K562 (cell line): ENCODE measurements around the gene KCNQ4. TPM values are rescaled to one million over a fixed set of nuclear protein-coding genes. Genes with fewer than 3 reads are reported as not detected.

Experiments used
- CEBPB ChIP-seq: fragments of 450-650 bp; IDR thresholded peaks from 2 replicates; pipeline ENCODE4 v1.6.1; 2016; ENCODE audit warnings: missing genetic modification characterization, missing compliant biosample characterization
- CTBP1 ChIP-seq: fragments of 450-650 bp; IDR thresholded peaks from 2 replicates; pipeline ENCODE4 v1.6.1; 2016; ENCODE audit warnings: borderline replicate concordance
- GTF2A2 ChIP-seq: IDR thresholded peaks from 2 replicates; pipeline ENCODE4 v1.6.1; 2016; ENCODE audit warnings: mild to moderate bottlenecking, missing genetic modification characterization, missing compliant biosample characterization
- JUND ChIP-seq, 2 experiments: IDR thresholded peaks; 2 replicates in 1 of 2; 3 replicates in 1 of 2; pipeline ENCODE4 v1.6.1; 2011; ENCODE audit warnings: borderline replicate concordance in 2 of 2, low read depth in 2 of 2, low read length in 2 of 2, improper control_type of control experiment in 1 of 2, missing biosample characterization in 1 of 2, missing genetic modification characterization in 1 of 2, missing genetic modification reagents in 1 of 2
- MAFF ChIP-seq: IDR thresholded peaks from 2 replicates; pipeline ENCODE4 v1.6.1; 2012; ENCODE audit warnings: low read length, improper control_type of control experiment
- MCM5 ChIP-seq: fragments of 450-650 bp; IDR thresholded peaks from 2 replicates; pipeline ENCODE4 v1.6.1; 2016; ENCODE audit warnings: low read depth
- MYBL2 ChIP-seq, 2 experiments: fragments of 450-650 bp in 1 of 2; sonication (generic) in 1 of 2; formaldehyde crosslinking in 1 of 2; IDR thresholded peaks; 2 replicates each; pipeline versions ENCODE4 v1.6.1 to v1.8.1; 2017 to 2022; ENCODE audit warnings: borderline replicate concordance in 1 of 2, inconsistent platforms in 1 of 2, low read depth in 1 of 2, mild to moderate bottlenecking in 1 of 2, missing genetic modification reagents in 1 of 2, moderate library complexity in 1 of 2
- NFIC ChIP-seq: fragments of 450-650 bp; IDR thresholded peaks from 2 replicates; pipeline ENCODE4 v1.6.1; 2017; ENCODE audit warnings: mild to moderate bottlenecking, inconsistent platforms
- NFXL1 ChIP-seq: fragments of 450-650 bp; formaldehyde crosslinking; IDR thresholded peaks from 2 replicates; pipeline ENCODE4 v1.4.0; 2021; ENCODE audit warnings: mild to moderate bottlenecking
- POU5F1 ChIP-seq: fragments of 150-350 bp; IDR thresholded peaks from 2 replicates; pipeline ENCODE4 v1.6.1; 2014; ENCODE audit warnings: borderline replicate concordance, low read length, low read depth, mild to moderate bottlenecking; ENCODE audit not compliant: partially characterized antibody
- SUPT5H ChIP-seq: fragments of 450-650 bp; IDR thresholded peaks from 2 replicates; pipeline ENCODE4 v1.6.1; 2016
- TAF7 ChIP-seq: fragments of 450-650 bp; IDR thresholded peaks from 2 replicates; pipeline ENCODE4 v1.6.1; 2016; ENCODE audit warnings: missing genetic modification characterization, missing compliant biosample characterization
- polyA plus RNA-seq, 8 experiments: library from polyadenylated mRNA; depleted of rRNA in 4 of 8; stranded (reverse) in 5 of 8; unstranded in 3 of 8; fragments of >200 nt; fragmentation: Nextera tagmentation in 2 of 8; fragmentation: Illumina TruSeq in 1 of 8; extraction: Ambion mirVana in 2 of 8; extraction: Trizol in 1 of 8; gene quantifications; 2 replicates each; pipeline versions ENCODE4 v1.2.1 to v1.2.3, GENCODE V29; 2011 to 2014; ENCODE audit warnings: inconsistent platforms in 1 of 8, missing spikeins in 1 of 8
- total RNA-seq, 7 experiments: library from RNA; depleted of rRNA in 6 of 7; stranded (reverse); fragments of >200 nt in 6 of 7; fragmentation: Illumina TruSeq in 2 of 7; extraction: Trizol in 2 of 7; gene quantifications; 2 replicates each; pipeline versions ENCODE4 v1.2.1 to v1.2.3, GENCODE V29; 2011 to 2021; ENCODE audit warnings: low replicate concordance in 1 of 7
- TF ChIP-seq, protein P1 (sequence below): fragments of 450-650 bp; conservative IDR thresholded peaks from 2 replicates; pipeline ENCODE4 v1.6.1; 2016; ENCODE audit warnings: missing genetic modification characterization, low read depth, mild to moderate bottlenecking, control low read depth, missing compliant biosample characterization
- TF ChIP-seq, protein P2 (sequence below): fragments of 450-650 bp; IDR thresholded peaks from 2 replicates; pipeline ENCODE4 v1.6.1; 2016
- TF ChIP-seq, protein P3 (sequence below): sonication (generic); formaldehyde crosslinking; IDR thresholded peaks from 2 replicates; pipeline ENCODE4 v1.8.0; 2022; ENCODE audit warnings: mild to moderate bottlenecking, missing genetic modification reagents, borderline replicate concordance
- TF ChIP-seq, protein P4 (sequence below), 2 experiments: IDR thresholded peaks in 1 of 2; conservative IDR thresholded peaks in 1 of 2; 2 replicates each; pipeline ENCODE4 v1.6.1; 2016; ENCODE audit warnings: low read depth in 2 of 2, mild to moderate bottlenecking in 1 of 2, missing compliant biosample characterization in 1 of 2, missing genetic modification characterization in 1 of 2, moderate library complexity in 1 of 2

KCNQ4 gene
- total and polyA plus RNA-seq, 9 of the 15 experiments (the other 6 are each of a cell fraction or from before 2014, with no cell fraction given): 0.07 to 4.1 (median 0.79) TPM

DNA sequence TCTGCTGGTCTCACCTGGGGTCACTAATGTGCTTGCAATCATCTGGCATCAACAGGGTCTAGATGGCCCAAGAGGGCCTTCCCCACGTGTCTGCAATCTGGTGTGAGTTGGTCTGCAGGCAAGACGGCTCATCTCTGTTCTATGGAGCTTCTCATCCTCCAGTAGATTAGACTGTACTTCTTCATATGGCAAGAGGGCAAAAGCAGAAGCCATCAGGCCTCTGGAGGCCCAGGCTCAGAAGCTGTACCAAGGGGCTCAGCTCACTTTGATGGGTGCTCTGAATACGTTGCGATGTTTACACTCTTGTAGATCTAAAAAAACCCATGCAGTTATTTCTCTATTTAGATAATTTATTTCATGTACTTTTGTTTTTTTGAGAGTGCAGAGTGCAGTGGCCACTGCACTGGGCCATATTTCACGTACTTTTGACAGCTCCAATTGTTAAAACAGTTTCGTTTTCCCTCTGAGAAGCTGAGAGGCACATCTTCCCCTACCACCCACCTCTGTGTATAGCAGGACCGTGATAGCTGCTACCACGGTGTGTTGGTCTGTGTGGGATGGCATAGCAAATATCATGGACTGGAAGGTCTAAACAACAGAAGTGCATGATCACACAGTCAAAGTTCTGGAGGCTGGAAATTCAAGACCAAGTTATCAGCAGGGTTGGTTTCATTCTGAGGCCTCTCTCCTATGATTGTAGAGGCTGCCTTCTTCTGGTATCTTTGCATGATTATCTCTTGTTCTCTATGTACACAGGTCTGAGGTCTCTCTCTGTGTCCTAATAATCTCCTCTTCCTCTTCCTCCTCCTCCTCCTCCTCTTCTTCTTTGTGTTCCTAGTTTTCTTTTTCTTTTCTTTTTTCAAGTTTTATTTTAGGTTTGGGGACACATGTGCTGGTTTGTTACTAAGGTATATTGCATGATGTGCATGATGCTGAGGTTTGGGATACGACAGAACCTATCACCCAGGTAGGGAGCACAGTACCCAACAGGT, 61.6 kb downstream of the KCNQ4 start (continued):
- TF ChIP-seq JUND (IDR thresholded peaks at IDR 0.05; ENCODE audit: borderline replicate concordance, low read depth, low read length) (no peak), JUND (tag; IDR thresholded peaks at IDR 0.05; ENCODE audit: borderline replicate concordance, low read depth, low read length) (peak; percentile 43; the same call in 2 of the 3 replicates), POU5F1 (no peak), MAFF (no peak), MYBL2 (IDR thresholded peaks at IDR 0.05; ENCODE audit: low read depth) (no peak), MYBL2 (CRISPR knock-in tag; IDR thresholded peaks at IDR 0.05; ENCODE audit: borderline replicate concordance) (no peak), CTBP1 (peak; percentile 36; the same call in 1 of the 2 replicates), NFXL1 (CRISPR knock-in tag) (no peak), TAF7 (tag) (no peak), NFIC (no peak), SUPT5H (no peak), MCM5 (no peak), GTF2A2 (tag) (no peak), CEBPB (tag) (no peak)
- TF ChIP-seq, protein P1, sequence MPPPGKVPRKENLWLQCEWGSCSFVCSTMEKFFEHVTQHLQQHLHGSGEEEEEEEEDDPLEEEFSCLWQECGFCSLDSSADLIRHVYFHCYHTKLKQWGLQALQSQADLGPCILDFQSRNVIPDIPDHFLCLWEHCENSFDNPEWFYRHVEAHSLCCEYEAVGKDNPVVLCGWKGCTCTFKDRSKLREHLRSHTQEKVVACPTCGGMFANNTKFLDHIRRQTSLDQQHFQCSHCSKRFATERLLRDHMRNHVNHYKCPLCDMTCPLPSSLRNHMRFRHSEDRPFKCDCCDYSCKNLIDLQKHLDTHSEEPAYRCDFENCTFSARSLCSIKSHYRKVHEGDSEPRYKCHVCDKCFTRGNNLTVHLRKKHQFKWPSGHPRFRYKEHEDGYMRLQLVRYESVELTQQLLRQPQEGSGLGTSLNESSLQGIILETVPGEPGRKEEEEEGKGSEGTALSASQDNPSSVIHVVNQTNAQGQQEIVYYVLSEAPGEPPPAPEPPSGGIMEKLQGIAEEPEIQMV (tag): no peak
- TF ChIP-seq, protein P2, sequence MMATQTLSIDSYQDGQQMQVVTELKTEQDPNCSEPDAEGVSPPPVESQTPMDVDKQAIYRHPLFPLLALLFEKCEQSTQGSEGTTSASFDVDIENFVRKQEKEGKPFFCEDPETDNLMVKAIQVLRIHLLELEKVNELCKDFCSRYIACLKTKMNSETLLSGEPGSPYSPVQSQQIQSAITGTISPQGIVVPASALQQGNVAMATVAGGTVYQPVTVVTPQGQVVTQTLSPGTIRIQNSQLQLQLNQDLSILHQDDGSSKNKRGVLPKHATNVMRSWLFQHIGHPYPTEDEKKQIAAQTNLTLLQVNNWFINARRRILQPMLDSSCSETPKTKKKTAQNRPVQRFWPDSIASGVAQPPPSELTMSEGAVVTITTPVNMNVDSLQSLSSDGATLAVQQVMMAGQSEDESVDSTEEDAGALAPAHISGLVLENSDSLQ: peak; percentile 93
- TF ChIP-seq, protein P3, sequence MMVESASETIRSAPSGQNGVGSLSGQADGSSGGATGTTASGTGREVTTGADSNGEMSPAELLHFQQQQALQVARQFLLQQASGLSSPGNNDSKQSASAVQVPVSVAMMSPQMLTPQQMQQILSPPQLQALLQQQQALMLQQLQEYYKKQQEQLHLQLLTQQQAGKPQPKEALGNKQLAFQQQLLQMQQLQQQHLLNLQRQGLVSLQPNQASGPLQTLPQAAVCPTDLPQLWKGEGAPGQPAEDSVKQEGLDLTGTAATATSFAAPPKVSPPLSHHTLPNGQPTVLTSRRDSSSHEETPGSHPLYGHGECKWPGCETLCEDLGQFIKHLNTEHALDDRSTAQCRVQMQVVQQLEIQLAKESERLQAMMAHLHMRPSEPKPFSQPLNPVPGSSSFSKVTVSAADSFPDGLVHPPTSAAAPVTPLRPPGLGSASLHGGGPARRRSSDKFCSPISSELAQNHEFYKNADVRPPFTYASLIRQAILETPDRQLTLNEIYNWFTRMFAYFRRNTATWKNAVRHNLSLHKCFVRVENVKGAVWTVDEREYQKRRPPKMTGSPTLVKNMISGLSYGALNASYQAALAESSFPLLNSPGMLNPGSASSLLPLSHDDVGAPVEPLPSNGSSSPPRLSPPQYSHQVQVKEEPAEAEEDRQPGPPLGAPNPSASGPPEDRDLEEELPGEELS (CRISPR knock-in tag): no peak
- TF ChIP-seq, protein P4, sequence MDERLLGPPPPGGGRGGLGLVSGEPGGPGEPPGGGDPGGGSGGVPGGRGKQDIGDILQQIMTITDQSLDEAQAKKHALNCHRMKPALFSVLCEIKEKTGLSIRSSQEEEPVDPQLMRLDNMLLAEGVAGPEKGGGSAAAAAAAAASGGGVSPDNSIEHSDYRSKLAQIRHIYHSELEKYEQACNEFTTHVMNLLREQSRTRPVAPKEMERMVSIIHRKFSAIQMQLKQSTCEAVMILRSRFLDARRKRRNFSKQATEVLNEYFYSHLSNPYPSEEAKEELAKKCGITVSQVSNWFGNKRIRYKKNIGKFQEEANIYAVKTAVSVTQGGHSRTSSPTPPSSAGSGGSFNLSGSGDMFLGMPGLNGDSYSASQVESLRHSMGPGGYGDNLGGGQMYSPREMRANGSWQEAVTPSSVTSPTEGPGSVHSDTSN (CRISPR knock-in tag; IDR thresholded peaks at IDR 0.05; ENCODE audit: low read depth): no peak
- TF ChIP-seq, protein P4 (tag; conservative IDR thresholded peaks at IDR 0.05; ENCODE audit: low read depth): peak; percentile 96
